ENCODE data around the gene PPP4R4.

- TF ChIP-seq, protein P1, sequence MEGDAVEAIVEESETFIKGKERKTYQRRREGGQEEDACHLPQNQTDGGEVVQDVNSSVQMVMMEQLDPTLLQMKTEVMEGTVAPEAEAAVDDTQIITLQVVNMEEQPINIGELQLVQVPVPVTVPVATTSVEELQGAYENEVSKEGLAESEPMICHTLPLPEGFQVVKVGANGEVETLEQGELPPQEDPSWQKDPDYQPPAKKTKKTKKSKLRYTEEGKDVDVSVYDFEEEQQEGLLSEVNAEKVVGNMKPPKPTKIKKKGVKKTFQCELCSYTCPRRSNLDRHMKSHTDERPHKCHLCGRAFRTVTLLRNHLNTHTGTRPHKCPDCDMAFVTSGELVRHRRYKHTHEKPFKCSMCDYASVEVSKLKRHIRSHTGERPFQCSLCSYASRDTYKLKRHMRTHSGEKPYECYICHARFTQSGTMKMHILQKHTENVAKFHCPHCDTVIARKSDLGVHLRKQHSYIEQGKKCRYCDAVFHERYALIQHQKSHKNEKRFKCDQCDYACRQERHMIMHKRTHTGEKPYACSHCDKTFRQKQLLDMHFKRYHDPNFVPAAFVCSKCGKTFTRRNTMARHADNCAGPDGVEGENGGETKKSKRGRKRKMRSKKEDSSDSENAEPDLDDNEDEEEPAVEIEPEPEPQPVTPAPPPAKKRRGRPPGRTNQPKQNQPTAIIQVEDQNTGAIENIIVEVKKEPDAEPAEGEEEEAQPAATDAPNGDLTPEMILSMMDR (conservative IDR thresholded peaks at IDR 0.05; ENCODE audit: low read depth, low read length) = no peak
- no peak for TF ChIP-seq EZH2 (IDR thresholded peaks at IDR 0.05; ENCODE audit: borderline replicate concordance, low read depth, low read length, poor library complexity, severe bottlenecking)
Measured at GRCh38 chr14:94203473-94204210, 29.5 kb downstream of the PPP4R4 start.
